Effector CD4-positive, alpha-beta T cell (primary cell): ENCODE data around the gene CASR.

Source experiments
- DNase-seq: peaks from one replicate; pipeline ENCODE4 v3.0.0-alpha.2; 2020

CASR gene

DNA sequence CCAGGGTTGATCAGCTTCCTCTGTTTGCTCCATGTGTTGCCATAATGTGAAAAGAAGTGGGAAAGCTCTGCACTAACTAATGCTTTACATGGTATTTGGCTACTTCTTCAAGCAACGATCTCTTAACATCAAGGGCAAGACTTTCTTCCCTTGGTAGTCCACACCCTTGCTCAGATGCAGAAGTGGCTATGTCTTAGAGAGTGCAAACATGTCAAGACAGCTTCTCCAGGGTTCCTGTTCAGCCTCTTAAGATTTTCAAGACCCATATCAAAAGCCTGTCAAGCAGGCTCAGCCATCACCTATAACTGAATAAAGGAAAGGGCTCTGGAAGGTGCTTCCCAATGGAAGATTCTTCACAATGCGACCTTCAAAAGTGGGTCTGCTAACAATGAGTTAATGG is 76.7 kb downstream of the CASR start:
- no peak for DNase-seq

DNA sequence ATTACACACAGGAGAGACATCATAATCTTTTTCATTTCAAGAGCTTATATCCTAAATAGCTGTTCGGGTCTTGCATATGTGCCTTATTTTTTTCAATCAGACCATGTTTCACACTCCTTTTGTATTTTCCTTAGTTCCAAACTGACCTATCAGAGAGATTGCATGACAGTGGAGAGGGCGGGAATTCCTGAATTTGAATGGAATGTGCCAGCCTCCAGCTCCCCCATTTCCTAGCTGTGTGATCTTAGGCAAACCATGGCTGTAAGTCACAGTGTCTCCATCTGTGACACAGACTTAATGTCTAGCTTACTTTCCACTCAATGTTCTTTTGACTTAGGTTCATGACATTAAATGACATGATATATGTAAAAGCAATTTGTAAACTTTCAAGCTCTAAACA is 79.6 kb downstream of the CASR start:
- DNase-seq: no peak

DNA sequence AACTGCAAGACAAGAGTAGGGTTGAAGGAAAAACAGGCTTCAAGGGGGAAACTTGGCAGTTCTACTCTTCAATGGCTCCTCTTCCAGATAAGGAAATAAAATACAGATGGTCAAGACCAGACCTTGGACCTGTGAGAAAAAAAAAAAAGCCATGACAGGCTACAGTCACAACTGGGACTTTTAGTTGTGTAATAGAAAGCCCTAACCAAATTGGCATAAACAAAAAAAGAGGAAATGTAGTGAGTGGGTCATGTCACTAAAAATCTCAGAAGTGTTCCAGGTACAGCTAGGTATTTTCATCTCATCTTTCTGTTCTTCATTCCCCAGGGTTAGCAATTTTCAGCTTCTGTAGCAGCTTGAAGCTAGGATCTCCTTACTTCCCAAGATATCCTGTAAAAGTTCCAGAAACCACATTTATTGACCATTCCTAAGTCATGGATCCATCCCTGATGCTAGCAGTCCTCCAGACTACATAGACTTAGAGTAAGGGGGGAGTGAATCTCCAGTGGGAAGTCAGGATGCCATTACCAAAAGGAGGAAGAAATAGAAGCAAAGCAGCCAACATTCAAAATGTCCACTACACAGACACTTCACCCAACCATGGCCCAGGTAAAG is 80.6 kb downstream of the CASR start:
- DNase-seq: no peak

DNA sequence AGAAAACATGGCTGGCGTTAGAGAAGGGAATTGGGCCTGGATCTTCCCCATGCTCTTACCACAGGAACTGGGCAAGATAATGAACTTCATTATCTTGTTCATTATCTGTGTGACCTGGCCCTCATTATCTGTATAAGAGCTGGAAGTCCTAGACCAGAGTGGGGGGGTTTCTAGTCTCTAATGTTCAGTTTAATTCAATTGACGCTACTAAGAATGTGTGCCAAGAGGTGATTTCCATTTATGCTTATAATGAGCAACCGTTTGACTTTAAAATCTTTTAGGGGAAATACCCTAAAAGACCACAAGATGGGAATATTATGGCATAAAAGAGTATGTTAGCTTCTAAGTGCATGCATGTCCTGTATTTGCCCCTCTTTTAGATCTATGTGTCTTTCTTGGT is 82.5 kb downstream of the CASR start:
- DNase-seq: no peak

DNA sequence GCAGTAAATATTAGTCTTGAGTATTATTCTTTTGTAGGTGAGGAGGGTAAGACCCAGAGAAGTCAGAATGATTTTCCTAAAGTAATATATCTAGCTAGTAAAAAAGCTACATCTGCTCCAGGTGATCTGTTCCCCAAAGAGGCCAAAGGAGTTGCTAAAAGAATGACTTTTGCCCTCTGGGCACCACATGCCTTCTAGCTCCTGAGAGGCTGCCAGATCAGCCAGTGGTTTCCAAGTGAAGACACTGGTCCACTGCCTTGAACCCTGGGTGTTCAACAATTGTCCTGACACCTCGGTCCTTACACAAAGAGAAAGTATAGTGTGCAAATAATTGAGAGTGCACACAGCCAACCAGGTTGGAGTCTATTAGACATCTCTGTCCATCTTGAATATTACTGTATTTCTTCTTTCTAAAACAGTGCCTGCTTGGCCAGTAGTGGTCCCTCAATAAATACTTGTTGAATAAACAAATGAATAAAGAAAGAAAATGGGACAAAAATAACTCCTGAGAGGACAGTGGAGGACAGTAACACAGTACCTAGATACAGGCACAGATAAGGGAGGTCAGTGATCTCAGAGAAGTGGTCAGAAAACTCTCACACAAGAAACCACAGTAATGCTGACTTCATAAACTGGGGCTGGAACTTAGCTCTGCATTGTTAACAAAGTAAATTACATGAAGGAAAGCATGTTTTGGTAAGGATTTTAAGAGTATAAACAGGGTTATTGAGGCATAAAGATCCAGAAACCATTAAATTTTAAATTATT is 85.0 kb downstream of the CASR start:
- no peak for DNase-seq

DNA sequence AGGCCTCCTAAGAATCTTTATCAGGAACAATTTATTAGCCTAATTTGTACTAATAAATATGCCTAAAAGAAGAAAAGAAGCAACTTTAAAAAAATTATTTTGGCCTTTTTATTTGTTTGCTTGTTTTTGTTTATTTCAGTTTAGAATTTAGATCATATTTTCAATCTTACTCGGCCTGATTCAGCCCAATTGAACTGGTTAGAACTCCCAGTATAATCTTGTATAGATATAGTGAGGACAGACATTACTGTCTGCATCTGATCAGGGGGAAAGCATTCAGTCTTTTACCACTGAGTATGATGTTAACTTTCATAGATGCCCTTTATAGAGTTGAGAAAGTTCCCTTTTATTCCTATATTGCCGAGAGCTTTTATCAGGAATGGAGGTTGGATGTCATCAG is 85.6 kb downstream of the CASR start:
- no peak for DNase-seq

DNA sequence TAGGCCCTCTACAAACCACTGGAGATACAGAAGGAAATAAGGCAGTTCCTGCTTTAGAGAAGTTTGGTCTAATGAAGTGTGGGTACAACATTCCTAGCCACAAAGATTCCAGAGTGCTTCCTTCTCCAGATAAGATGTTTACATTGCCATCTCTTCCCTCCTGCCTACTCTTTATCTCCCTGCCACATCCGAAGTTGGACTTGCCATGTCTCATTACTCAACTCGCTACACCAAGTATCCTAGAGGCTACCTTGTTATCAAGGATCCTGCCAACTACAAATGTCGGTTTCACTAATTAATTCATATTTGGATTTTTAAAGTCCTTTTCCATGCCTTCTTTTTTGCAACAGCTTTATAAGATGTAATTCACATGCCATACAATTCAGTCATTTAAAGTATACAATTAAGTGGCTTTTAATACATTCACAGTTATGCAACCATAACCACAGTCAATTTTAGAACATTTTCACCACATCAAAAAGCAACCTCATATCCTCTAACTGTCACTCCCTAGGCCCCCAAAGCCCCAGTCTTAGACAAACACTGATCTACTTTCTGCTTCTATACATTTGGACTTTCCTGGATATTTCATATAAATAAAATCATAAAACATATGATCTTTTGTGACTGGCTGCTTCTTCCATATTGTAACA is 87.9 kb downstream of the CASR start:
- DNase-seq: no peak

DNA sequence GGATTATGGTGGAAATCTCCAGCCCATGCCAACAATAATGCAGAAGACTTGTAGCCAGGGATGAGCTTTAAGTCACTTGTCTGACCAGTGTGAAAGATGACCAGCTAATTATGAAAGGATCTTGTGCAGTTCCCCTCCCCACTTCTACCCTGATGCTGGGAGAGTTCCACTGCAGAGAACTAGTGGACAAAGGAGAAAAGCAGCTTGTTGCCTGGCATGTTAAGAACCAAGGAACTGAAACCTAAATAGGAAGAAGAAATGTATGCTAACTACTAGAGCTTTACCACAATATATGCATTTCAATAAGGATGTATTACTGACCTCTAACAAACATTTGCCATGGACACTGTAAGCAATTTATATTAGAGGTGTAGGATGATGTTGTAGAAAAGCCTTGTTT is 89.4 kb downstream of the CASR start:
- no peak for DNase-seq

DNA sequence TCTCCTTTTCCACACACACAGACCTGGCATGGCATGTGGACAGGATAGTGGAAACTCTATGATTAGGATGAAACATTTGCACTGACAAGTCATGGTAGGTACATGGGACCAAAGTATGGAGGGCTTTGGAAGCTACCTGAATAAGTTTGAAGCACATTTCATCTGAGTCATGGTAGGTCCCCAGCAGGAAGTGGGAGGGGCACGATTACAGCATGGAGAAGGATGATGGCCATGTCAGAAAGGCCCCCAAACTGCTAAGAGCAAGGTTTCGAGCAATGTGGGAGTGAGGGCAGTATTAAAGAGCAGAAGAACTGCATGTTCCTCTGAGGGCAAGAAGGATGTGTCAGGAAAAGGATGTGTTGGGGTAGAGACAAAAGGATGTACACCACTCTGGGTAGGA is 90.0 kb downstream of the CASR start:
- DNase-seq: no peak

DNA sequence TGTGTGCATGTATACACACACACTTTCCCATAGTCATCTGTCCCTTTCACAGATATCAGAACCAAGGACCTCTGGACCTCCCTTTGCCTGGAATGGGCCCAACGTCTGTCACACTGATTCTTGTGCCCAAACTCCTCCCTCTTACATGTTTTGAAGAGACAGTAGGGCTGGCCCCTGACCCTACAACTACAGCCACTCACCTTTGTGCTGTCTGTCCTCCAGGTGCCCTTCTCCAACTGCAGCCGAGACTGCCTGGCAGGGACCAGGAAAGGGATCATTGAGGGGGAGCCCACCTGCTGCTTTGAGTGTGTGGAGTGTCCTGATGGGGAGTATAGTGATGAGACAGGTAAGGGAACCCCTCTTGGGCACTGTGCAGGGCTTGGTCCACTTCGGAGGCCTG is 98.4 kb downstream of the CASR start:
- DNase-seq: no peak

DNA sequence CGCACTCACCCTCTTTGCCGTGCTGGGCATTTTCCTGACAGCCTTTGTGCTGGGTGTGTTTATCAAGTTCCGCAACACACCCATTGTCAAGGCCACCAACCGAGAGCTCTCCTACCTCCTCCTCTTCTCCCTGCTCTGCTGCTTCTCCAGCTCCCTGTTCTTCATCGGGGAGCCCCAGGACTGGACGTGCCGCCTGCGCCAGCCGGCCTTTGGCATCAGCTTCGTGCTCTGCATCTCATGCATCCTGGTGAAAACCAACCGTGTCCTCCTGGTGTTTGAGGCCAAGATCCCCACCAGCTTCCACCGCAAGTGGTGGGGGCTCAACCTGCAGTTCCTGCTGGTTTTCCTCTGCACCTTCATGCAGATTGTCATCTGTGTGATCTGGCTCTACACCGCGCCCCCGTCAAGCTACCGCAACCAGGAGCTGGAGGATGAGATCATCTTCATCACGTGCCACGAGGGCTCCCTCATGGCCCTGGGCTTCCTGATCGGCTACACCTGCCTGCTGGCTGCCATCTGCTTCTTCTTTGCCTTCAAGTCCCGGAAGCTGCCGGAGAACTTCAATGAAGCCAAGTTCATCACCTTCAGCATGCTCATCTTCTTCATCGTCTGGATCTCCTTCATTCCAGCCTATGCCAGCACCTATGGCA is 100.5 kb downstream of the CASR start:
- DNase-seq: no peak

DNA sequence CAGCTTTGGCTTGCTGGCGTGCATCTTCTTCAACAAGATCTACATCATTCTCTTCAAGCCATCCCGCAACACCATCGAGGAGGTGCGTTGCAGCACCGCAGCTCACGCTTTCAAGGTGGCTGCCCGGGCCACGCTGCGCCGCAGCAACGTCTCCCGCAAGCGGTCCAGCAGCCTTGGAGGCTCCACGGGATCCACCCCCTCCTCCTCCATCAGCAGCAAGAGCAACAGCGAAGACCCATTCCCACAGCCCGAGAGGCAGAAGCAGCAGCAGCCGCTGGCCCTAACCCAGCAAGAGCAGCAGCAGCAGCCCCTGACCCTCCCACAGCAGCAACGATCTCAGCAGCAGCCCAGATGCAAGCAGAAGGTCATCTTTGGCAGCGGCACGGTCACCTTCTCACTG is 101.0 kb downstream of the CASR start:
- DNase-seq: no peak

DNA sequence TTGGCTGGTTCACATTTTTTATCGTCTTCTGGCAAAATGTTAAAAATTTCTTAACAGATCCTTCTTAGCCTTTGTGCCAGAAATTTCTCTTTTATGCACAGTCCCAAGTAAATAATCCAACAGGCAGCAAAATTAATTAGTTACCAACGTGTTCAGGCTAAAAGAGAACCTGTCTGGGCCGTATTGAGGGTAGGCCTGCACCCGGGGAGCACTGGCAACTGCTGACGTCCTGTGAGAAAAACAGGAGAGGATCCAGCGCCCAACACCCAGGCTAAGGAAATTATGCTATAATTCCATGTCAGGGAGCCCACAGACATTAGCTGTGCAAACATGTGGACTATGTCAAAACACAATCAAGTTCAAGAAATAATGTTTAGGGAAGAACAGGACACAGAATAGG is 110.9 kb downstream of the CASR start:
- no peak for DNase-seq

DNA sequence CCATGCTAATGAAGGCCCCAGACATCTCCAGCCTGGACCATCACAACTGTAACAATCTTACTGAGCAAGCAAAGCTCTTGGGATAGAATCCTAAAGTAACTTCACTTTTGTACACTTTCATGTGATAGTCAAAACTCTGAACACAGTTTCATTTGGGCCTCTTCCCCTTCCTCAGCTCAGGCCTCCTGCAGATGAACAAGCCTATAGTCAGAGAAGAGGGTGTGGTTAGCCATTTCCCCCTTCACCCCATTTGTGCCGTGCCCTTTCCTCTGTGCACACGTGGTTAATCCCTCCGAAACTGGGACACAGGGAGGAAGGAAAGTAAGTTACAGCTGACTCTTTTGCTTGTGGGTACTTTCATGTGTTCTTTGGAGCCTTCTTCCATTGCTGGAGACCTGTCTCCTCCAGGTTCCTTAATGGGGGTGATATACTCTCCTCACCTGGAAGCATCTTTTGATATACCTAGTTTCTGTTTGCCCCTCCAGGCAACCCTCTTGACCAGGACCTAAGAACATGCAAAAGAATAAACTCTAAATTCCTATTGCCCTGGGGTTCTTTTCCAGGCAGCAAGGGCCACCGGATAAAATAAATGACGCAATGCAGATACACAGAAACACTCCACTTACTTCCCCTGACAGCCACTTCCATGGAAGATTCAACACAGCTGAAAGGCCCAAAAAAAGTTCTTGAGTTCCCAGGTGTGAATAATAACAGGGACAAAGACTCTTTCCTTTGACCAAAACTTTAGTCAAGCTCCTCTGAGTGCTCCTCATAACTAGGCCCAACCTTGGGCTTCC is 112.0 kb downstream of the CASR start:
- DNase-seq: no peak

DNA sequence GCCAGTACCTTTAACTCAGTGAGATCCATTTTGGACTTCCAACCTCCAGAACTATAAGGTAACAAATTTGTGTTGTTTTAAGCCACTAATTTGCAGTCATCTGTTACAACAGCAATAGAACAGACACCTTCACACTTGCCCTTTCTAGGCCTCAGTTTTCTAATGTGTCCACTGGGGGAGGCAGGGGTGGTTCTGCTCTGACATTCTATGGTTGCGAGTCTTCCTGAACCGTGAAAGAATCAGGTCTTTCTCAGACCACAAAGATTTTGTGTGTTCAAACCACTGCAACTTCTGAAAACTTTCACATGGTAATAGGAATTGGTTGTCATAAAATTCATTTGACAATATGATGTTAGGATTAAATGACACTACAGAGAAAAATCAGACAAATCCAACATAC is 114.8 kb downstream of the CASR start:
- DNase-seq: no peak

DNA sequence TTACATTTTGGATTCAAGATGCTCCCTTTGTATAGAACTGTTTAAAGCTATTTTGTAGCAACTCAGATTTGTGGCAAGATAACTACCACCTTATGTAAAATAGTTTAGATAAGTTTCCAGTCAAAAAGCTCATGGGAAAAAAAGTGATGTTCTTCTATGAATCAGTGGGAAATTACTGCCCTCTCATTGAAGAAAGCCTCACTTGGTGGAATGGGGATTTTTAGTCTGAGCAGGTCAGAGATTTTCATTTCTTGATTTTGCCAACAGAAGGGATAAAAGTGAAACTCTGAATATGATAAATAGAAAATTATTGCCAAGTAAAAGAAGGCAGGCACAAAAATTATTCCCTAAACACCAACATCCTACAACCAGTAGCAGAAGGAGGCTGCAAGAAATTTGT is 115.7 kb downstream of the CASR start:
- DNase-seq: no peak

DNA sequence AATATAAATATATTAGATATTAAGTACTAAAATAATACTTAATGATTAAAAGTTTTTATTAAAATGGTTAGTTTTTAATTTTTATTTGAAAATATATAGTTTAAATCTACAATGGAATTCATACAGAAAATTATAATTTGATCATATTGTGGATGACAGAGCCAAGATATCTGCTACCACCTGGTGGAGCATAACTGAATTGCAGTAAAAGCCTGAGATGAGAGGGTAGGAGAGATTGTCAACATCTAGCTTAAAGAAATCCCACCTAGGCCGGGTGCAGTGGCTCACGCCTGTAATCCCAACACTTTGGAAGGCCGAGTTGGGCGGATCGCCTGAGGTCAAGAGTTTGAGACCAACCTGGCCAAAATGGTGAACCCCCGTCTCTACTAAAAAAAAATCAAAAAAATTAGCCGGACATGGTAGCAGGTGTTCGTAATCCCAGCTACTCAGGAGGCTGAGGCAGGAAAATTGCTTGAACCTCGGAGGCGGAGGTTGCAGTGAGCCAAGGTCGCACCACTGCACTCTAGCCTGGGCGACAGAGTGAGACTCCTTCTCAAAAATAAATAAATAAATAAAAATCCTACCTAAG is 116.5 kb downstream of the CASR start:
- DNase-seq: peak; percentile 9

DNA sequence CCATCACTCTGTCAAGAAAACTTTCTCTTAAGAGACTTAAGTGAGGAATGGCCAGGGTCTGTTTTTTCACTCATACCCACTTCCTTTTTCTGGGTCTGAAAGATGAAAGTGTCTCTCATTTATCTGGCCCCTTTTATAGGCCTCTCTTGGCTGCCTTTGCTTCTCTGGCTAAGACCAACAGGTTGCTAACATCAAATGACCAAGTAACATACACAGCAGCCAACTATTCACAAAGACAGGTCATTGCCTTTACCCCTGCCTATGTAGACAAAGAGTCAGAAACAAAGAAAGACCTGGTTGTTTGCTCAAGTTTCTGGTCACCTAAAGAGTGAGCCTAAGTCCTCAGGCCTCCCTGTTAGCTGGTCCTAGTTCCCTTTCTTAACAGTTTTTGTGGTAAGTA is 117.6 kb downstream of the CASR start:
- DNase-seq: no peak

DNA sequence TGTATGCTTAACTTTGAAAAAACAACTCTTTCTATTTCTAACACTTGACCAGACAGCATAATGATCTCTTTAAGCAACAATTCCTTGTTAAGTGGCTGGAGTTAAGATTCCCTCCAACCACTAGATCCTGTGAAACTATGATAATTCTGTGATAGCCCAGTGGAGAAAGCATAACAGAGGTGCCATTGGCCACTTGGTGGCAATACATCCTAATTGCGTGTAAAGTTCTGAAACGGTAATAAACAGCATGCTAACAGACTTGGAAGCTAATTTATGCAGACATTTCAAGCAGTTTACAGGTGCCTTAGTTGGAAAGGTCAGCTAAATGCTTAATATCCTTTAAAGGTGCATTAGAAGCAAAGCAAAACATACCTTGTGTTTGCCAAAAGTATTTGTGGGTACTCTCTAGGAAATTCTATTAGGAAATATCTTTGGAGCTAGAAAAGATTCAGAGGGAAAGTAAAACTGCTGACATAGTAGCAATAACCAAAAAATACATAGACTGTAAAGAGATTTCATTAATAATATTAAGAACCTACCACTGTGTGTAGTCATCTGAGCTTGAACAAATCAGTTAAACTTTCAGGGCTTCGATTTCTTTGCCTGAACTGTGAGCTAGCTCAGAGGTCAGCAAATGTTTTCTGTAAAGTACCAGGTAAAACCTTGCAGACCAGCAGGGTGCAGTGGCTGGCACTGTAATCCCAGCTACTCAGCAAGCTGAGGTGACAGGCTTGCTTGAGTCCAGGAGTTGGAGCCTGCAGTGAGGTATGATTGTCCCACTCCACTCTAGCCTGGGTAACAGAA is 122.6 kb downstream of the CASR start:
- no peak for DNase-seq

DNA sequence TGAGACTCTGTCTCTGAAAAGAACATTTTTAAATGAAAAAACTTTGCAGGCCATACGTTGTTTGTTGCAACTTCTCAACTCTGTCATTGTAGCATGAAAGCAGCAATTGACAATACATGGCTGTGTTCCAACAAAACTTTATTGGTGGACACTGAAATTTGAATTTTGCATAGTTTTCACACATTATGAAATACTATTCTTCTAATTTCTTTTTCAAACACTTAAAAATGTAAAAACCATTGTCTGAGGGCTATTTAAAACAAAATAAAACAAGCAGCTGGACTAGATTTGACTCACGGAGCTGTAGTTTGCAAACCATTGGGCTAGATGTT is 123.1 kb downstream of the CASR start:
- DNase-seq: no peak

DNA sequence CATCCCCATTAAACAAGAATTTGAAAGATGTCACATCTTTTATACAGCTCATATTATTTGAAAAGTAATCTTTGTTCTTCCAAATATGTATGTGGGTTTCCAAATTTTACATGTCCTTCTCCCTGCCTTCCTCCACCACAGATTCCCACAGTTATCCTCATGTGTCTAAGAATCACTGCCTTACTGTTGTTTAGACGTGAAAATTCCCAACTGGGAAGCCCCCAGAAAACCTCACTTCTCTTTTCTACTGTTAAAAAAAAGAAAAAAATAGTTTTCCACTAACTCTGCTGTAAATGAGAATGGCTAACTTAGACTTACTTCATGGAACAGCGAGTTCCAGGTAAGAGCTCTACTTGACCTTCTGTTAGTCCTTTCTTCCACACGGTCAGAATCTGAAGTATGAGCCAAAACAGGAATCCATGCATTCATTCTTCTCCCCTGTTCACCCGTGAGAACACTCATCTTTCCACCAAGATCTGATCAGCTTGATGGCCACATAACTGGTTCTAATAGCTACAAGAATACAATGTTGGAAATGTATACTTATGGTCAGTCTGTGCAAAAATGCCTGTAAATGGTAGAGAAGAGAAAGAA is 123.7 kb downstream of the CASR start:
- DNase-seq: no peak

DNA sequence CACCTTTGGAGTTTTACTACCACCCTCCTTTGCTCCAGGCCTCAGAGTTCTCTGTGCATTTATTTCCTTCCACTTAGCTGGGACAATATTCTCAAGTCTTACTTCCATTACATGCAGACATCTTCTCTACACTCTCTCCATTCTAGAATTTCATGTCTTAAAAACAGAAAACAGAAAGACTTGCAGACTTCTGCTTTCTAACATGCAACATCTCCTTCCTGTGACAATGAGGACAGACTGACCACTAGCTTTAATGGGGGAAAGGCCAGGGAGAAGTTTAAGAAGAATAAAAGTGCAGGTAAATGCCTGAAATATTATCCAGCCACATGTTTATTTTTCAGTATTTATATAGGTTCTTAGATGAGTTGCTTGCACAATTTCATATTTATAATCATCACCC is 124.5 kb downstream of the CASR start:
- DNase-seq: no peak
